ENCODE measurements around the gene TFDP1. TPM values are rescaled to one million over a fixed set of nuclear protein-coding genes. Genes with fewer than 3 reads are reported as not detected.

The TFDP1 gene
- total RNA-seq, 4 donors from 2014 or later: 48.0 to 84.2 (median 53.9) TPM

GRCh38 chr13:113654591-113655345 lies 70.2 kb downstream of the TFDP1 start:
- H3K36me3 ChIP-seq: no peaks in the 10 kb centered on the region
- H3K4me3 ChIP-seq (replicated peaks in 1 of 3): no peak overlapping the region
- no peak for DNase-seq
- intact Hi-C loops (cut with DNase I): no loop called here
- H3K4me1 ChIP-seq: peaks cover 10 to 15% of the 10 kb centered on the region in 2 donors
- H3K27ac ChIP-seq: no peak overlapping the region
- no peaks in the 10 kb centered on the region for H3K27me3 ChIP-seq
- TF ChIP-seq CTCF (IDR thresholded peaks at IDR 0.05) (no peak), POLR2A (IDR thresholded peaks at IDR 0.05) (no peak)
- WGBS, 2 donors: 89 to 95% methylated on average over 33 to 38 of the region's 39 CpGs
- no peaks in the 10 kb centered on the region for H3K9me3 ChIP-seq

DNA sequence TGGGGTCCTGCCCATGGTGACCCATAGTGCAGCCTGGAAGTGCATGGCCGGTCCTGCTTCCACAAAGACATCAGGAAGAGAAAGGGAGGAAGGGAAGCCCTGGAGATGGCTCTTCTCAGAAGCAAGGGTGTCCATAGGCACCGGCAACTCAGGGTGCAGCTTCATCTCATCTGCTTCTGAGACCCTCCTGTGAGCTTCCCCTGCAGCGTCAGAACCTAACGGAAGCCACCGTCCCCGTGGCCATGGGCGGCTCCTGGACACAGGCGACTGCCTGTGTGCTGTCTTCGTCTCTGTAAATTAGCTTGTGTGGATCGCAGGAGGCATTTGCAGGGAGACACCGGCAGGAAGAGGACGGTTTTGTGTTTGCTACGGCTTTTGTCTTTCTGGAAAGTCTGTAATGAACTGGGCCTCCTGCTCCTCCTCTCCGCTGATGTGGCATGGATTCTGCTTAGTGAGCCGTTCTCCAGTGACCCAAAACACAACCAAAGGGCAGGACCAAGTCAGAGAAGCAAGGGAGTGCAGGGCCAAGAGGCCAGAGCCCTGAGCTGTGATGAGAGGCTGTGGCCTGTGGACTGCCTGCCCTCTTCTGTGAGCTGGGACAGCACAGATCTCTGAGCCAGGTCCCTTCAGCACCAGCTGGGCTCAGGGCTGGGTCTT lies 70.9 kb downstream of the TFDP1 start:
- peaks cover 9 to 12% of the 10 kb centered on the region in 2 donors for H3K4me1 ChIP-seq
- H3K27ac ChIP-seq: no peak overlapping the region
- H3K36me3 ChIP-seq: no peaks in the 10 kb centered on the region
- intact Hi-C loops (cut with DNase I): no loop called here
- TF ChIP-seq CTCF (IDR thresholded peaks at IDR 0.05): no peak
- TF ChIP-seq POLR2A (IDR thresholded peaks at IDR 0.05): no peak
- no peaks in the 10 kb centered on the region for H3K9me3 ChIP-seq
- 74 to 86% methylated on average over 14 to 15 of the region's 15 CpGs for WGBS, 2 donors
- no peak for DNase-seq
- no peak overlapping the region for H3K4me3 ChIP-seq (replicated peaks in 1 of 3)
- H3K27me3 ChIP-seq: no peaks in the 10 kb centered on the region

- no peak for DNase-seq
- intact Hi-C loops (cut with DNase I): no loop called here
- H3K4me1 ChIP-seq: peaks cover 3 to 5% of the 10 kb centered on the region in 2 donors
- H3K27ac ChIP-seq: no peak overlapping the region
- no peaks in the 10 kb centered on the region for H3K9me3 ChIP-seq
- TF ChIP-seq POLR2A (IDR thresholded peaks at IDR 0.05): no peak
- no peak for TF ChIP-seq CTCF (IDR thresholded peaks at IDR 0.05)
- H3K36me3 ChIP-seq: no peaks in the 10 kb centered on the region
- 87 to 100% methylated on average over 2 to 9 of the region's 25 CpGs for WGBS, 2 donors
- no peaks in the 10 kb centered on the region for H3K27me3 ChIP-seq
- no peak overlapping the region for H3K4me3 ChIP-seq (replicated peaks in 1 of 3)
Measured at GRCh38 chr13:113656003-113656588, 71.5 kb downstream of the TFDP1 start.

- intact Hi-C loops (cut with DNase I): no loop called here
- 89 to 92% methylated on average over 25 to 27 of the region's 42 CpGs for WGBS, 2 donors
- H3K4me1 ChIP-seq: no peaks in the 10 kb centered on the region
- H3K27ac ChIP-seq: no peak overlapping the region
- H3K9me3 ChIP-seq: no peaks in the 10 kb centered on the region
- no peak for DNase-seq
- TF ChIP-seq POLR2A (IDR thresholded peaks at IDR 0.05): no peak
- TF ChIP-seq CTCF (IDR thresholded peaks at IDR 0.05): no peak
- H3K4me3 ChIP-seq (replicated peaks in 1 of 3): no peak overlapping the region
- H3K27me3 ChIP-seq: no peaks in the 10 kb centered on the region
- no peaks in the 10 kb centered on the region for H3K36me3 ChIP-seq
Measured at GRCh38 chr13:113656831-113657671, 72.5 kb downstream of the TFDP1 start.

Data from thyroid gland (tissue), 4 donors.